Muscle of leg (tissue), 11 donors: ENCODE results near the gene AHDC1. TPM values are rescaled to one million over a fixed set of nuclear protein-coding genes. Genes with fewer than 3 reads are reported as not detected.
"Not testable (repeated sequence)": the region's sequence is repeated elsewhere in the genome, so short reads cannot be mapped to it uniquely, and the experiment has no call there.

Source experiments
- DNase-seq: peaks from one replicate; pipeline ENCODE4 v3.0.0; 2013
- H3K27ac ChIP-seq: one replicate; pipeline ENCODE4 v1.5.1; 2013; ENCODE audit warnings: mild to moderate bottlenecking, low read length, control low read depth
- H3K27me3 ChIP-seq: one replicate; pipeline ENCODE4 v1.6.1; 2013; ENCODE audit warnings: low read length; ENCODE audit not compliant: control insufficient read depth, insufficient read depth
- H3K36me3 ChIP-seq: one replicate; pipeline ENCODE4 v1.6.1; 2013; ENCODE audit warnings: low read length; ENCODE audit not compliant: control insufficient read depth, insufficient read depth
- H3K4me1 ChIP-seq: one replicate; pipeline ENCODE4 v1.6.1; 2013; ENCODE audit warnings: low read length; ENCODE audit not compliant: control insufficient read depth, insufficient read depth
- H3K4me3 ChIP-seq: one replicate; pipeline ENCODE4 v1.5.1; 2013; ENCODE audit warnings: low read length, control low read depth
- H3K9me3 ChIP-seq: replicated peaks from 2 replicates; pipeline ENCODE4 v1.6.1; 2013; ENCODE audit warnings: low read depth, low read length; ENCODE audit not compliant: control insufficient read depth
- WGBS: methylation state at CpG from one replicate; pipeline ENCODE4 v1.1.5; 2013; ENCODE audit warnings: missing lambda C conversion rate; ENCODE audit not compliant: insufficient coverage; 5-methylcytosine and 5-hydroxymethylcytosine counted together
- polyA plus RNA-seq, 8 donors: library from polyadenylated mRNA; unstranded; fragments of 120-200 nt; gene quantifications; one replicate each; pipeline versions ENCODE4 v1.2.1 to v1.2.3, GENCODE V29; 2013; ENCODE audit warnings: inconsistent platforms in 1 of 8, low replicate concordance in 1 of 8; ENCODE audit not compliant: insufficient read length in 8 of 8, insufficient read depth in 1 of 8
- total RNA-seq: library from RNA; stranded (reverse); fragments of 120-200 nt; gene quantifications from one replicate; pipeline ENCODE4 v1.2.4, GENCODE V29; 2013

Gene AHDC1
- total and polyA plus RNA-seq, 9 donors: 24.0 to 97.6 (median 86.5) TPM

DNA sequence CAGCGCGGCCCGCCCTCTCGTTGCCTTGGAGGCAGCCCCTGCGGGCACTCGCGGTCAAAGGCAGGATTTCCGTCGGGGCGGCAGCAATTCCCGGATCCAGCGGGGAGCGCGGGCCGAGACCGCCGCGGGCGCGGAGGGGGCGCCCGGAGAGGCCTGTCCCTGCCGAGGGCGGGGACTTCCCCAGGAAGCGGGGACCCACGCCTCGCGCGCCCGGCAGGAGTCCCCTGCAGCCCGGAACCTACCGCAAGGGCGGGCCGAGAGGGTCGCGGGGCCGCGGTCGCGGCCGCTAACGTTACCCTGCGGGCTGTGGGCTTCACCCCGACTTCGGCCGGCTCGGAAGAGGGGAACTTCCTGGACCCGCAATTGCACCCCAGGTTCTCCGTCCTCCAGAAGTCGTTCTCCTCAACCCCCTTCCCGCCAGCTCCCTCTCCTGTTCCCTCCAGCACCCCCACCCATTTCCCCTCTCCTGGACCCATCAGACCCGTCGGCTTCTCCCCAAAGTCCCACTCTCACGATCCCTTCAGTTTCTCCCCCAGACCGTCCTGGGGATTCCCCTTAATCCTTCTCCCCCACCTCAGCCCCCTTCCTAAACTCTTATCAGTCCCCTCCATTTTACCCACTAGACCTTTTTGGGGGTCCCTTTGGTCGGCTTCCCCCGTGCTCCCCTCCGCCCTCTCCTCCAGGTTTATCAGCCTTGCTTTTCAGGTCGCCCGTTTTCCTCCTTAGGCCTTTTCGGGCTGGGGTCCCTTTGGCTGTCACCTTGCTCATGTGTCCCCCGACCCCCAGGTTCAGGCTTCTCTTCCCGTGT lies 30.4 kb upstream of the AHDC1 start:
- no peaks in the 10 kb centered on the region for H3K9me3 ChIP-seq
- peaks cover 40% of the 10 kb centered on the region for H3K4me1 ChIP-seq
- peak overlapping the region; percentile 76 for H3K27ac ChIP-seq
- peaks cover 41% of the 10 kb centered on the region for H3K27me3 ChIP-seq
- no peaks in the 10 kb centered on the region for H3K36me3 ChIP-seq
- peak overlapping the region; percentile 45 for H3K4me3 ChIP-seq
- DNase-seq: peak; percentile 62
- 3% methylated on average over 63 of the region's 63 CpGs for WGBS

- Histone ChIP-seq H3K4me1 (peaks cover 42% of the 10 kb centered on the region), H3K27ac (peak overlapping the region; percentile 62), H3K27me3 (peaks cover 41% of the 10 kb centered on the region), H3K36me3 (no peaks in the 10 kb centered on the region), H3K9me3 (no peaks in the 10 kb centered on the region), H3K4me3 (peak overlapping the region; percentile 29)
- WGBS: 1% methylated on average over 12 of the region's 17 CpGs
- DNase-seq: no peak
Observed at GRCh38 chr1:27633640-27634176, 29.8 kb upstream of the AHDC1 start.

- 78% methylated on average over 3 of the region's 5 CpGs for WGBS
- Histone ChIP-seq H3K9me3 (no peaks in the 10 kb centered on the region), H3K27me3 (peaks cover 41% of the 10 kb centered on the region), H3K36me3 (no peaks in the 10 kb centered on the region), H3K27ac (peak overlapping the region; percentile 62), H3K4me3 (no peak overlapping the region), H3K4me1 (peaks cover 43% of the 10 kb centered on the region)
- DNase-seq: no peak
Observed at GRCh38 chr1:27633298-27633610, 29.3 kb upstream of the AHDC1 start.

GRCh38 chr1:27632387-27633297 lies 28.7 kb upstream of the AHDC1 start:
- Histone ChIP-seq H3K27me3 (peaks cover 41% of the 10 kb centered on the region), H3K27ac (peak overlapping the region; percentile 24), H3K4me1 (peaks cover 43% of the 10 kb centered on the region), H3K36me3 (no peaks in the 10 kb centered on the region), H3K4me3 (no peak overlapping the region), H3K9me3 (no peaks in the 10 kb centered on the region)
- DNase-seq: no peak
- WGBS: 64% methylated on average over 4 of the region's 14 CpGs

GRCh38 chr1:27630859-27631491 lies 27.0 kb upstream of the AHDC1 start:
- H3K9me3 ChIP-seq: no peaks in the 10 kb centered on the region
- peak overlapping the region; percentile 71 for H3K27ac ChIP-seq
- DNase-seq: no peak
- no peak overlapping the region for H3K4me3 ChIP-seq
- peaks cover 43% of the 10 kb centered on the region for H3K4me1 ChIP-seq
- WGBS: 49% methylated on average over 4 of the region's 5 CpGs
- peaks cover 41% of the 10 kb centered on the region for H3K27me3 ChIP-seq
- H3K36me3 ChIP-seq: no peaks in the 10 kb centered on the region

DNA sequence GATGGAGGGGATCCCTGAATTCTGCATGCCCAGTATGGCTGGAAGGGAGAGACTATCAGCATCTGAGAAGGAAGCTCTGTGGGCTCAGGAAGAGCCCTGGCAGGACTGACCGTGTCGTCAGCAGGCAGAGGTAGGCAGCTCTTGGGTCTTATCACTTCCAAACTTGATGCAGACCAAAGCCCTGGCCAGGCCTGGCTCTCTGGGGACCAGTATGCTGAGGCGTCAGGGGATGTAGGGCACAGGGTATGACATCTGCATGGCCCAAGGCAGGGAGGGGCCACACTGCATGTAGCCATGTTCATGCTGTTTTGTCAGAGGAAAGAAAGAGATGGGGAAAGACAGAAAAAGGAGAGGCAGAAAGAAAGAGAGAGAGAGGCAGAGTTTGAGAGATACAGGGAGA lies 24.8 kb upstream of the AHDC1 start:
- Histone ChIP-seq H3K4me1 (peaks cover 34% of the 10 kb centered on the region), H3K9me3 (no peaks in the 10 kb centered on the region), H3K27ac (no peak overlapping the region), H3K4me3 (no peak overlapping the region), H3K36me3 (no peaks in the 10 kb centered on the region), H3K27me3 (peaks cover 20% of the 10 kb centered on the region)
- no peak for DNase-seq
- 44% methylated on average over 3 of the region's 3 CpGs for WGBS

- not testable (repeated sequence) for H3K9me3 ChIP-seq, H3K27ac ChIP-seq, H3K27me3 ChIP-seq, H3K4me3 ChIP-seq, DNase-seq, H3K36me3 ChIP-seq
- 100% methylated on average over 1 of the region's 4 CpGs for WGBS
- H3K4me1 ChIP-seq: peaks cover 26% of the 10 kb centered on the region
Observed at GRCh38 chr1:27627733-27628132, 23.8 kb upstream of the AHDC1 start.

GRCh38 chr1:27627061-27627460 lies 23.1 kb upstream of the AHDC1 start:
- Histone ChIP-seq H3K4me1 (peaks cover 20% of the 10 kb centered on the region), H3K27ac (no peak overlapping the region), H3K36me3 (no peaks in the 10 kb centered on the region), H3K27me3 (peaks cover 5% of the 10 kb centered on the region), H3K4me3 (no peak overlapping the region), H3K9me3 (no peaks in the 10 kb centered on the region)
- 83% methylated on average over 4 of the region's 5 CpGs for WGBS
- DNase-seq: no peak

GRCh38 chr1:27626031-27626935 lies 22.3 kb upstream of the AHDC1 start:
- Histone ChIP-seq H3K4me1 (peaks cover 18% of the 10 kb centered on the region), H3K9me3 (no peaks in the 10 kb centered on the region), H3K4me3 (no peak overlapping the region), H3K36me3 (no peaks in the 10 kb centered on the region), H3K27me3 (peaks cover under 1% of the 10 kb centered on the region), H3K27ac (no peak overlapping the region)
- no peak for DNase-seq
- 84% methylated on average over 6 of the region's 11 CpGs for WGBS
